NCI-H2196 treated with DMSO at 0.1 percent for 48 hours (cell line): ENCODE results near the gene FAM78B.

Source experiments
- DNase-seq: peaks from one replicate; lab custom pipeline; 2025; ENCODE audit not compliant: unreplicated experiment; lab: John Stamatoyannopoulos, UW

Gene FAM78B

GRCh38 chr1:166120281-166120680, 46.5 kb downstream of the FAM78B start:
- DNase-seq, result no peak

DNA sequence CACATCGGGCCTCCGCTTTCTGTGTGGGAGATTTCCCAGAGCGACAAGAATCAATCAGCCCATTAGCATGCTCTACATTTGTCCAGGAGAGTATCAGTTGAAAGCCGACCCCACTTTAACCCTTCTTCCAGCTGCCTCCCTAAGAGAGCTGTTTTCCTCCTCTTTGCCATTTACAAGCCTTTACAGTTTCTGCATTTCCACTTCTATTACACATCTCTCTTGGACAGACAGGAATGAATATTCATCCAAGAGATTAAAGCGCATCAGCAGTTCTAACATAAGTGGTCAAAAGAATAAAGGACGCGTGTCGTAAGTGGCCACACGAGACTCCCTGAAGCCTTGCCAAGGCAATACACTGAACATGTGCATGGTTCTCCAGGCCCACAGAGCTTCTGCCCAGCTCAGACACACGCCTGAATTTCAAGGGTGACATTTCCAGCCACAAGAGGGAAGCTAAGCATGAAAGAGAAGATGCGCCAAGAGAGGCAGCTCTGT, 47.3 kb downstream of the FAM78B start:
- no peak for DNase-seq

DNA sequence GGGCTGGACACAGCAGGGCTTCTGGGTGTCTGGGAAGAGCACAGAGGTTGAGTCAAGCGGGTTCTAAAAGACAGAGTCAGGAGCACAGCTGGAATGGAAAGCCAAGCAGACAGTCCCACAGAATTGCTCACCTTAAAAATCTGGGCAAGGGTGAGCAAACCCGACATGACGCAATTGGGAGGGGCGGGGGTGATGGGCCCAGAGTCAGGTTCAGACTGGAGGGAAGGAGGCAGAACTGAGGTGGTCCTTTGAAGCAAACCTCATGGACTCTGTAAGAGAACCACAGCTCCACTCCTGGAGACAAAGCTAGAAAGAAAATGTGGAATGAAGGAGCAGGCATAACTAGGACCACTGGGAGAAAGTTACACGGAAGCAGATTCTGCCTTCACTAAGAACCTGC, 49.0 kb downstream of the FAM78B start:
- DNase-seq, result no peak

- no peak for DNase-seq
These were observed 50.8 kb downstream of the FAM78B start for GRCh38 chr1:166116026-166116425.

GRCh38 chr1:166114419-166114818, 52.4 kb downstream of the FAM78B start:
- no peak for DNase-seq

DNA sequence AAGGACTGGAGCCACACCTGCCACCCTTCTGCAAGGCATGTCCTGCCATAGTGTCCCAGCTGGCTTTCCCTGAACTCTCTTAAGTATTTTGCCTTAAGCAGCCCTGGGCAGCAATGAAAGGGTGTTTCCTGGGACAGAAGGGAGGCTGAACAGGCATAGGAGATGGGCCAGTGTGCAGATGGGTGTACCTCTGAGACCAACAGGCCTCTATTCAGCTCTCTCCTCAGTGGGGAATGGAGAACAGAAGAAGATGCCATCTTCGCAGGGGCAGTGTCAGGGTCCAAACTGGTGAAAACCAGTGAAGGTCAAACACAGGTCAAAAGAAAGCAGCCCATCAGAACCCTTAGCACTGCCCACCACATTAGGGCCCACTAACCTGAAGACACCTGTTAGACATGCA, 53.2 kb downstream of the FAM78B start:
- DNase-seq, result no peak

- no peak for DNase-seq
These were observed 53.8 kb downstream of the FAM78B start for GRCh38 chr1:166113031-166113430.

- no peak for DNase-seq
These were observed 54.4 kb downstream of the FAM78B start for GRCh38 chr1:166112425-166112824.

GRCh38 chr1:166111430-166111829, 55.4 kb downstream of the FAM78B start:
- no peak for DNase-seq

DNA sequence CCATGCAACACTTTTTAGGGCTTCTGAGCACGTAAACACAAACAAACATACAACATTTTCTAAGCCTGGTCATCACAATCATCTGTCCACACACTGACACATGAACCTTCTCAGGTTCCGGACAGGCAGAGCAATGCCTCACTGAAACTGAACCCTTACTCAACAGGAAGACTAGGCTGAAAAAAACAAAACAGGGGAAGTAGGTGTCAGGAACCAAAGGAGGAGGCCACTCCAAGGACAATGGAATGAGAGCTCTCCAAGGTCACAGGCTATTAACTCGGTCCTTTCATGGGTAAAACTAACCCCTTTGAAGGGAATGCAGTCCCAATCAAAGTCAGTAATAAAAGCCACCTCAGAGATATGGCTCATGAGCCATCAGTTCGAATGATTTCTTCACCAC, 76.6 kb downstream of the FAM78B start:
- no peak for DNase-seq

- DNase-seq, result no peak
These were observed 77.0 kb downstream of the FAM78B start for GRCh38 chr1:166089804-166090203.

GRCh38 chr1:166088572-166088955, 78.2 kb downstream of the FAM78B start:
- DNase-seq, result no peak

GRCh38 chr1:166087734-166088571, 78.8 kb downstream of the FAM78B start:
- DNase-seq, result no peak

GRCh38 chr1:166086113-166086883, 80.5 kb downstream of the FAM78B start:
- DNase-seq, result no peak

- no peak for DNase-seq
These were observed 82.2 kb downstream of the FAM78B start for GRCh38 chr1:166084613-166085012.

DNA sequence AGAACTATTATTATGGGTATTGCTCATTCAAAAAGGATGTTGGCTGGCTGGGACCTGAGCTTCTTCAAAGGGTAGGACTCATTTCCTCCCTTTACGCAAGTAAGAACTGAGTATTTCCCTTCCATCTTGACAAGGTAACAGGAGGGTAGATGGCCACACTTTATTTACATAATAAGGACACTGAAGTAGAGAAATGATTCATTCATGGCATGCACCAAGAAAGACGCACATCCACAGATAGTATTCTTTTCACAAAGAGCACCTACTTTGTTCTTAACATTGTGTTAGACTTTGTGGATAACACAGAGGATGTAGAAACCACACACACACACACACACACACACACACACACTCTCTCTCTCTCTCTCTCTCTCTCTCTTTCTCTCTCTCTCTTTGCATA, 82.9 kb downstream of the FAM78B start:
- DNase-seq, result no peak

GRCh38 chr1:166082601-166083000, 84.2 kb downstream of the FAM78B start:
- no peak for DNase-seq

DNA sequence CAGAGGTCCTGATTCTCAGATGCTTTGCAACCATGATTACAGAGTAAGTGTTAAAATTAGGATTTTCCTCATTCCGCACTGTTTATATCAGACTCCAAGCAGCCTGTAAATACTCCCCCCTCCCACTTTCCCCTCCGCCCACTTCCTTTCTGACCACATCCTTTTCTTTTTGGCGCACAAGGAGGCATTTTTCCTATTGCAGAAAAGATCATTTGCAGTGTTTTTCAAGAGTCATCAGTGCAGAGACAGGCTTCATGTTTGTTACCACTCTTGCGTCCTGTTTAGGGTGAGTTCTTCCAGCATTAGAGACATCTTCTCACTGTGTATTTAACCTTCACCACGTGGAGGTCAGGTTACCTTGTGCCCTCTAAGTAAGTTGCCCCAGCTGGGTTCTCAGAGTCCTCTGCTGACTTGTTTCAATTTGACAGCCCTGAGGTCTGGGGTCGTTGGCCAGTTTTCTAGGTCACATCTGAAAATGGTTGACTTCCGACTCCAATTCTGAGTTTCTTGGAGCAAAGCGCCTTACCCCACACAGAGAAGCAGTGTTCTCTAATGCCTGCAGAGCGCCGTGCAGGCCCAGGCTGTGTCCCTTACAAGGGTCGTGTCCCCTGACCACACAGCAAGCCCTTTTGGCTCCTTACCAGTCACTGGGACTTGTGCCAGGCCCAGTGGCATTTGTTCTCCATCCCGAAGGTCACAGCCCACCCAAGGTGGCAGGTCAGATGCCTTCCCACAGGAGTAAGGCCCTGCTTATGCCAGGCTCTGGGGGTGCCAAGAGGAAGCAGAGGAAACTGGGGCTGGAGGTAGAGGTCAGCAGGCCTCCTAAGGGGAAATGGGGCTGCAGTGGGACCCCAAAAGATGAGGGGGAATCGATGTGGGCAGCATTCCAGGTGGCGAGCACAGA, 85.6 kb downstream of the FAM78B start:
- no peak for DNase-seq

- DNase-seq, result no peak
These were observed 86.4 kb downstream of the FAM78B start for GRCh38 chr1:166080277-166080966.

DNA sequence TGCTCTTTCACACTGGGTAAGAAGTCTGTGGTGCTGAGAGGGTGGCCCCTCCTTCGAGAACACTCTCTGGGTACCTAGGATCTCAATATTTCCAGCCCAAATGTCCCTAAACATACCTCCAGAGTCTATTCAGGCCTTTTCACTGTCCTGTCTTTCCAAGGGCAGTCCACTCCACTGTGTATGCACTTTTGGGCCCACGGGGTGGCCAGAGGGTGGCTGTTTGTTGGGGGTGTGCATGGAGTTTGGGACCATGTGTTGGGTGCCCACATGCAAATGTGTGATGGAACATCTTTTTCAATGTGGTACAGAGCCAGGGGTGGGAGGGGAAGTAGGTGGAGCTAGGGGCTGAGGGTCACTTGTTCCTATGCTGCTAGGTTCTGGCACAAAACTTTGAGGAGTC, 87.5 kb downstream of the FAM78B start:
- DNase-seq, result no peak

GRCh38 chr1:166073489-166073888, 93.3 kb downstream of the FAM78B start:
- DNase-seq, result no peak
